Large intestine (tissue), 3 donors: ENCODE data around the gene CHST15. TPM values are rescaled to one million over a fixed set of nuclear protein-coding genes. Genes with fewer than 3 reads are reported as not detected.

Source experiments
- DNase-seq, 2 donors: peaks; one replicate each; pipeline versions ENCODE4 v3.0.0 to v3.0.0-alpha.2; 2013
- H3K27ac ChIP-seq: one replicate; pipeline ENCODE4 v1.5.1; 2013; ENCODE audit warnings: low read length
- H3K27me3 ChIP-seq: 2 replicates; pipeline ENCODE4 v1.6.1; 2013; ENCODE audit warnings: low read length; ENCODE audit not compliant: control insufficient read depth, insufficient read depth
- H3K36me3 ChIP-seq: 2 replicates; pipeline ENCODE4 v1.6.1; 2013; ENCODE audit warnings: low read length; ENCODE audit not compliant: control insufficient read depth, insufficient read depth
- H3K4me1 ChIP-seq: one replicate; pipeline ENCODE4 v1.6.1; 2013; ENCODE audit warnings: low read length; ENCODE audit not compliant: control insufficient read depth, insufficient read depth
- H3K4me3 ChIP-seq: one replicate; pipeline ENCODE4 v1.5.1; 2013; ENCODE audit warnings: low read length
- H3K9me3 ChIP-seq: one replicate; pipeline ENCODE4 v1.6.1; 2013; ENCODE audit warnings: mild to moderate bottlenecking, low read depth, low read length, moderate library complexity; ENCODE audit not compliant: control insufficient read depth
- WGBS: methylation state at CpG from one replicate; pipeline ENCODE4 v1.1.5; 2013; ENCODE audit warnings: low lambda C conversion rate; ENCODE audit not compliant: insufficient coverage; 5-methylcytosine and 5-hydroxymethylcytosine counted together
- polyA plus RNA-seq: library from polyadenylated mRNA; unstranded; fragments of 120-200 nt; gene quantifications from one replicate; pipeline ENCODE4 v1.2.1, GENCODE V29; 2013

The CHST15 gene
- polyA plus RNA-seq, 1 donor: 9.4 TPM

DNA sequence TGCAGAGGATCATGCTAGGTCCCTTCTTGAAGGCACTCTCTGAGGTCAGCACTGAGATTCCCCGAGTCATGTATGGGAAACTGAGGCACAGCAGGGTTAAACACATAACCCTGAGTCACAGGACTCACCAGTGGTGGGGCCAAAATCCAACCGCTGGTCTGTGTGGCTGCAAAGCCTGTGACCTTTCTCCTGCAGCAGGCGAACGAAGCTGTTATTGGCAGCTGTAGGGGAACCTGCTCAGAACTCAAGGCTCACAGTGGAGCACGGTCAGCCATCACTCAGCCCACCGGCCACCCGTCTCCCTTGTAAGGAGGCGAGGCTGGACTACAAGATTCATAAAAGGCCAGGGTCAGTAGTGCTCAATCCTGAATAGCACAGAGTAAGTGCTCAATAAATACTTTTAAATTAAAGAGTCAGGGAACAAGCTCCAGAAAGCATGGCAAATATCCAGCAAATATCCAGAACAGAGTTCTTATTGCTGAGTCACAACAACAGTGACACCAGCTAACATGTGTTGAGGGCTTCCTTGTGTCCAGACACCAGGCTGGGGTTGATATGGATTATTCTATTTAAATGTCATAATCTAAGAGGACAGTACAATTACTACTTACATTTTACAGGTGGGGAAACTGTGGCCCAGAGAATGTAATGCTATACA, 34.9 kb downstream of the CHST15 start:
- H3K4me1 ChIP-seq: peaks cover 4% of the 10 kb centered on the region
- no peaks in the 10 kb centered on the region for H3K36me3 ChIP-seq
- WGBS: no CpG with 5 or more reads among the region's 8 CpGs
- no peak for DNase-seq
- H3K27ac ChIP-seq: no peak overlapping the region
- H3K9me3 ChIP-seq: peaks cover 3% of the 10 kb centered on the region
- H3K4me3 ChIP-seq: no peak overlapping the region
- H3K27me3 ChIP-seq: no peaks in the 10 kb centered on the region

DNA sequence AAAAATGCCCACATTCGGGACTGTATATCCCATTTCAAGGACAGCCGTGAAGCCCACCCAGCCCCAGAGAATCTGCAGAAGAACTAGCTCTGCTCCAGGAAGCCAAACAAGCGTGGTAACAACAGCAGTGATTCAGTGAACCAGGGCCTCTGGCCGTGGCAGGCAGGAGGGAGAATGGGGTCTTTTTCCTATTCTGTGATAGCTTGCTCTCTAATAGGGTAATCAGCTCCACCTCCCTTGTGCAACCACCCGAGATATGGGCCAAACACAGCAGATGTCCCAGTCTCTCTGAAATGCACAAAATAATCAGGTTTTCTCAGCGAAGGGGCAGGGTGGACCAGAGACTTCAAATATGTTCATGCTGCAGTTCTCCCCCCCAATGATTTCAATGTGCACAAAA, 35.8 kb downstream of the CHST15 start:
- no CpG with 5 or more reads among the region's 6 CpGs for WGBS
- Histone ChIP-seq H3K27ac (no peak overlapping the region), H3K4me1 (peaks cover 4% of the 10 kb centered on the region), H3K27me3 (no peaks in the 10 kb centered on the region), H3K4me3 (no peak overlapping the region), H3K9me3 (peaks cover 3% of the 10 kb centered on the region), H3K36me3 (no peaks in the 10 kb centered on the region)
- DNase-seq: no peak

DNA sequence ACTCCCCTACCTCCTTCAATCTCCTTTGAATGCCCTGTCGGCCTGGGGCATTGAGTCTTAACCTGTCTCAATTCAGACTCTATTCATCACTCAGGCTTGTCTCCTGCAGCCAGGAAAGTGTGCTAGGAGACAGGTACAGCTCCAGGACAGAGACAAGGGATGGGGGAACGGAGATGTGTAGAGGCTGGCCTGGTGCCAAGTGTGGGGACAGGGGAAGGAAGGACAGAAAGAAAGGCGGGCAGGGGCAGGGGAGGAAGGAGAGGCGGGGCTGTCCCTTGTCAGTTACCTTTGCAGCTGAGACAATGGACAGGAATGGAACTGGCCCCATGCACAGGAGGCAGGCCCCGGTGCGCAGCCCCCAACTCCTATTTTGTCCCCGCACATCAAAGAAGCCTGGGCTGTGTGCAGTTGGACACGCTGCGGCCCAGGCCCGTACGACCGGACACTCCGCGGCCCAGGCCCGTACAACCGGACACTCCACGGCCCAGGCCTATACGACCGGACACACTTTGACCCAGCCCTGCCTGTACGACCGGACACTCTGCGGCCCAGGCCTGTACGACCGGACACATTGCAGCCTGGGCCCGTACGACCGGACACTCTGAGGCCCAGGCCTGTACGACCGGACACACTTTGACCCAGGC, 36.9 kb downstream of the CHST15 start:
- Histone ChIP-seq H3K27me3 (no peaks in the 10 kb centered on the region), H3K4me1 (no peaks in the 10 kb centered on the region), H3K36me3 (no peaks in the 10 kb centered on the region), H3K9me3 (peaks cover 3% of the 10 kb centered on the region), H3K4me3 (no peak overlapping the region), H3K27ac (no peak overlapping the region)
- no peak for DNase-seq
- WGBS: no CpG with 5 or more reads among the region's 29 CpGs

DNA sequence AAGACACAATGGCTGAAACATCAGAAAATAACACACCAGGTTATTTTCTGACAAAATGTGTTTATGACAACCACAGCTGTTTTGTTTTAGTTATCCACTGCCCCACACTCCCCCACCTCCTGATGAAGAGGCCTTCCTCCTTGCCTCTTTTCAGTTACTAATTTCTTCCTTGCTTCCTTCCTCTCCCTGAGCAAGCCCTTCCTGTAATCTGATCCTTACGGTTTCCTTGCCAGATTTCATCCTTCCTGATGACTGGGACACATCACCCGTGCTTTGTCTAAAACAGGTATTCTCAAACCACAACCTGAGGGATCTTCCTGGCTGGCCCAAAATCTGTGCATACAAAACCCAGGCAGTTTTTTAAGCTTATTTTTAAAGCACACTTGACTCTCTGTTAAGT, 39.4 kb downstream of the CHST15 start:
- H3K27ac ChIP-seq: no peak overlapping the region
- no CpG with 5 or more reads among the region's 2 CpGs for WGBS
- H3K27me3 ChIP-seq: peaks cover 6% of the 10 kb centered on the region
- no peaks in the 10 kb centered on the region for H3K36me3 ChIP-seq
- no peaks in the 10 kb centered on the region for H3K4me1 ChIP-seq
- no peak for DNase-seq
- no peak overlapping the region for H3K4me3 ChIP-seq
- H3K9me3 ChIP-seq: peaks cover 3% of the 10 kb centered on the region

DNA sequence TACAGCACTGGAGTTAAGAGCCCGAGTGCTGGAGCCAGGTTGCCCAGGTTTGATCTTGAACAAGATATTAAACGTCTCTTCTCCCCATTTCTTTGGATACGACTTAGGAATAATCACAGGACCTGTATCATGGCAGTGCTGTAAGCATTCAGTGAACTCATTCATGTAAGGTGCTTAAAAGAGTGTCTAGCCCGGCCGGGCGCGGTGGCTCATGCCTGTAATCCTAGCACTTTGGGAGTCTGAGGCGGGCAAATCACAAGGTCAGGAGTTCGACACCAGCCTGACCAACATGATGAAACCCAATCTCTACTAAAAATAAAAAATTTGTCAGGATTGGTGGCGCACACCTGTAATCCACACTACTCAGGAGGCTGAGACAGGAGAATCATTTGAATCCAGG, 40.8 kb downstream of the CHST15 start:
- DNase-seq: no peak
- WGBS: no CpG with 5 or more reads among the region's 10 CpGs
- H3K27ac ChIP-seq: no peak overlapping the region
- no peak overlapping the region for H3K4me3 ChIP-seq
- H3K9me3 ChIP-seq: peaks cover 3% of the 10 kb centered on the region
- no peaks in the 10 kb centered on the region for H3K4me1 ChIP-seq
- H3K27me3 ChIP-seq: peaks cover 13% of the 10 kb centered on the region
- H3K36me3 ChIP-seq: no peaks in the 10 kb centered on the region

DNA sequence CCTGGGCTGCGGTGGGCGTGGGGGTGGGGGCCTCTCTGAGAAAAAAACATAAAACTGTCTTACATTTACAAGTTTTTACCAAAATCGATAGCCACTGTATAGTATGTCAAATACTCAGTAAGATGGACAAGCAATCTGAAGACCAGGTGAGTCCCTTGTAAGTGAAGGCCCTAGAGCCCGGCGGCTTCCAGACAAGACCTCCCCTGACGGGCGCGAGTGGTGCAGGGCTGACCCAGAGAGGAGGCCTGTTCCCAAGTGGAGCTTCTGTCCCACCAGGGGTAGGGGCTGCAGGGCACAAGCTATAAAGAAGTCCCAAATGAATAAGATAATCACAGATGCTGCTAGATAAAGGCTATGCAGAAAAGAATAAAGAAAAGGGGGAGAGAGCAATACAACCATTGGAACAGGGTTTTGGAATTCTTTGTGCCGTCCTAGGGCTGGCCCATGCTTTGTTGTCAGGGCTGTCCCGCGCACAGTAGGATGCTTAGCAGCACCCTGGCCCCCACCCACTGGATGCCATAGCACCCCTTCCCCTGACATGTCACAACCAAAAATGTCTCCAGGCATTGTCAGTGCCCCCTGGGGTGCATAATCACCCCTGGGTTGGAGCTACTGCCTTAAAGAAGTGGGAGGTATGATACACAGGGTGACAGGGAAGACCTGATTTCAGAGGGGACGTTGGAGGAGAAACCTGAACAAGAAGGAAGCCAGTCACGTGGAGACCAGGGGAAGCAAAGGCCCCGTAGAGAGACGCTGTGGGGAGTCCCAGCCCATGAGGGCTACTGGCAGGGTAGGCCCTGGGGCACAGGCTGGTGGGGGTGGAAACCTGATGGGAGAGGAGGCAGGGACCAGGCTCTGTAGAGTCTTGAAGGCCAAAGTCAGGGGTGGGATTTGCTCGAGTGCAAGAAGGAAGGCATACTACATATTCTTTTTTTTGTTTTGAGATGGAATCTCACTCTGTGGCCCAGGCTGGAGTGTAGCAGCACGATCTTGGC, 43.1 kb downstream of the CHST15 start:
- peaks cover 13% of the 10 kb centered on the region for H3K27me3 ChIP-seq
- no peak overlapping the region for H3K4me3 ChIP-seq
- H3K9me3 ChIP-seq: no peaks in the 10 kb centered on the region
- no peak overlapping the region for H3K27ac ChIP-seq
- no peak for DNase-seq
- H3K36me3 ChIP-seq: no peaks in the 10 kb centered on the region
- WGBS: no CpG with 5 or more reads among the region's 17 CpGs
- H3K4me1 ChIP-seq: no peaks in the 10 kb centered on the region

DNA sequence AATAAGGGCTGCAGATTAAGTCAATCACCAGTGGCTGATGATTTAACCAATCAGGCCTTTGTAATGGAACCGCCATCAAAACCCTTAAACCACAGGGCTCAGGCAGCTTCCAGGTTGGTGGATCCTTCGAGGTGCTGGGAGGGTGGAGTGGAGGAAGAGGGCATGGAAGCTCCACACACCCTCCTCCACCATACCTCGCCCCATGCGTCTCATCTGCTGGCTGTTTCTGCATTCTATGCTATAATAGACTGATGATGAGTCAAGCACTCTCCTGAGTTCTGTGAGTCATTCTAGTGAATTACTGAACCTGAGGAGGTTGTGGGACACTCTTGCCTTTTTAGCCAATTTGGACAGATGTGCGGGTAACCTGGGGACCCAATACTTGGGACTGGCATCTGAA, 43.9 kb downstream of the CHST15 start:
- H3K27ac ChIP-seq: no peak overlapping the region
- peaks cover 13% of the 10 kb centered on the region for H3K27me3 ChIP-seq
- H3K4me1 ChIP-seq: no peaks in the 10 kb centered on the region
- no peak for DNase-seq
- H3K9me3 ChIP-seq: no peaks in the 10 kb centered on the region
- no peaks in the 10 kb centered on the region for H3K36me3 ChIP-seq
- WGBS: no CpG with 5 or more reads among the region's 5 CpGs
- H3K4me3 ChIP-seq: no peak overlapping the region

DNA sequence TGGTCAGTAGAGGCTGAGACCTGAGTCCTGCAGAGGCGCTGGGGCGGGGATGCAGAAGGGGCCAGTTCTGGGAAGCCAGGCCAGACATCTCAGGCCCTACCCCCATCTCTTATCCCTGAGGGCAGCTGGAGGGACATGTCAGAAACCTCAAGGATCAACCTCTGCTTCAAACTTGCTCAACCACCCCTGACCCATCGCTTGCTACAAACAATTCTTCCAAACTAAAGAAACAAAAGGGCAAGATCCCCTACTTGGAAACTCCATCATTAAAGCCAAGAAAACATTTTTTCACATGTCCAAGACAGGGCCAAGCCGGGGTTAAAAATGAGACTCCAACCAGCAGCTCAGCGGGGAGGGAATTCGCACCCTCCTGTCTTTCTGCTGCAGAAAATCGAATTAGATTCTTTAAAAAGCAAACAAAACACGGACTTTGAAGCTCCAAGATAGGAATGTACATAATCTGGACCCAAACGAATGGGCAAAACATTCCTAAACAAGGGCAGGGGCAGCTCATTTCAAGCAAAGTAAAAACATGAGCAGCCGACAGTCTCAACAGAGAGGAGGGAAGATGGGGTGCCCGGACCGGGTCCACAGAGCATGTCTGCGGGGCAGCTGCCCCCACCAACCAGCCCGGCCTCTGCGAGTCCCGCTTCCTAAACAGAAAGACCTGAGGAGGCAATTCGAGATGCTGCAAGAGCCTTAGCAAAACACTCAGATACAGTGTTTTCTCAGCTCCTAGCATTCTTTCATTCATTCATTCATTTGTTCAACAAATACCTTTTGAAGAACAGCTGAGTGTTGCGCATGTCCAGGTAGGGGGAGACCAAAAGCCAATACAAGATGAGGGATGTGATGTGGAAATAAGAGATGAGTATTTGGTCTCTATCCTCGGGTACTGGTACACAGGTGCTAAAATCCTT, 44.8 kb downstream of the CHST15 start:
- no peaks in the 10 kb centered on the region for H3K36me3 ChIP-seq
- no peaks in the 10 kb centered on the region for H3K9me3 ChIP-seq
- no peak for DNase-seq
- no peak overlapping the region for H3K27ac ChIP-seq
- peaks cover 13% of the 10 kb centered on the region for H3K27me3 ChIP-seq
- 94% methylated on average over 2 of the region's 19 CpGs for WGBS
- no peak overlapping the region for H3K4me3 ChIP-seq
- H3K4me1 ChIP-seq: no peaks in the 10 kb centered on the region

DNA sequence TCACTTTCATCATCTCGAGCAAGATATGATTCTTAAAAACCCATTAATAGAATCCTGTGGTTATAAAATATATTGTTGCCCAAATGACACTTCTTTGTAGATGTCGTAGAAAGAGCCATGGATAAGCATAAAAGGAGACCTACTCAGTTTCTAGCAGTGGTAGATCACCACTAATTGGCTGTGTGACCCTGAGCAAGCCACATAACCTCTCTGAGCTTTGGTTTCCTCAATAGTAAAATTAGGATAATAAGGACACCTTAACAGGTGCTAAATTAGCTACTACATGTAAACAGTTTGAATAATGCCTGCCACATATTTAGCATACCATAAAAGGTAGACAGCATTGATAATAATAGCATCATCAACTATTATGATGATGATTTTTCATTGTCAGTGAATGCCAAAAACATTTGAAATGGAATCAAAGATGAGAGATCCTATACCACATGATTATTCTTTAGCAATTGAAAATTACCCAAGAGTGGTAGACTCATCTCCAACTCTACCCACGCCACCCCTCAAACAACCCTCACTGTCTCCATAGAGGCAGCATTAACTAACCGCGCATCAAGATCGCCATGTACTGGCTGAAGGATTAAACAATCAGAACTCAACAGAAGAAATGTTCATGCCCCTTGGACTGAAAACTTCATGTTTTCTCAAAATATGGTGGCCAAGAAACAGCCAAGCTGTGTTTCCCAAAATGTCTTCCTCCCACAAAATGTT, 45.8 kb downstream of the CHST15 start:
- Histone ChIP-seq H3K4me3 (no peak overlapping the region), H3K4me1 (no peaks in the 10 kb centered on the region), H3K27ac (no peak overlapping the region), H3K9me3 (no peaks in the 10 kb centered on the region), H3K36me3 (peaks cover 2% of the 10 kb centered on the region), H3K27me3 (peaks cover 13% of the 10 kb centered on the region)
- WGBS: 67% methylated on average over 1 of the region's 6 CpGs
- no peak for DNase-seq
